HepG2 (cell line): ENCODE measurements around the gene TMEM222. TPM values are rescaled to one million over a fixed set of nuclear protein-coding genes. Genes with fewer than 3 reads are reported as not detected.

ENCODE experiments used
- ATAC-seq: fragments of 200-7000 bp; cut with Tn5 transposase; 3 replicates; pipeline ENCODE4 v1.9.1; 2020; ENCODE audit warnings: mild to moderate bottlenecking, moderate library complexity
- BruUV-seq: library from RNA; stranded (reverse); fragments of 400-500 nt; replicated peaks from 2 replicates; lab custom pipeline; 2021; lab: Mats Ljungman, UMichigan
- CTCF ChIA-PET: fragments of 300-600 bp; formaldehyde crosslinking; extraction: SDS; loops from one replicate; lab custom pipeline; 2021; ENCODE audit warnings: low total read pairs, inconsistent platforms, low intra/inter-chr PET ratio; lab: Yijun Ruan, JAX
- POLR2A ChIA-PET: fragments of 350-600 bp; sonication (Branson Sonifier 250); formaldehyde crosslinking; loops from one replicate; lab custom pipeline; 2020; ENCODE audit warnings: antibody characterized with exemption, inconsistent platforms; lab: Yijun Ruan, JAX
- DNase-seq: peaks from one replicate; pipeline ENCODE4 v3.0.0-alpha.2; 2015; ENCODE audit warnings: low spot score
- FAIRE-seq: peaks from 3 replicates; lab custom pipeline; 2011; peaks lifted over from hg19 to GRCh38; lab: Jason Lieb, UNC
- H2AFZ ChIP-seq: one replicate; pipeline ENCODE4 v1.6.1; 2011; ENCODE audit warnings: low read length, inconsistent platforms
- H3K27ac ChIP-seq: fragments of 300-600 bp; 3 replicates; pipeline ENCODE4 v1.8.0; 2011; ENCODE audit warnings: mixed run types, mild to moderate bottlenecking, mixed read lengths, low read length, inconsistent platforms; ENCODE audit not compliant: insufficient read depth; ENCODE audit errors: extremely low read length
- H3K27me3 ChIP-seq, 2 experiments: fragments of 200-600 bp in 1 of 2; 2 replicates in 1 of 2; 3 replicates in 1 of 2; pipeline versions ENCODE4 v1.6.0 to v1.8.0; 2011; ENCODE audit warnings: low read length in 2 of 2, mild to moderate bottlenecking in 2 of 2, moderate library complexity in 2 of 2, inconsistent platforms in 1 of 2; ENCODE audit not compliant: insufficient read depth in 2 of 2, control insufficient read depth in 1 of 2
- H3K36me3 ChIP-seq, 2 experiments: fragments of 200-600 bp in 1 of 2; replicated peaks in 1 of 2; 2 replicates in 1 of 2; 3 replicates in 1 of 2; pipeline versions ENCODE4 v1.5.1 to v1.8.0; 2011; ENCODE audit warnings: low read length in 2 of 2, inconsistent platforms in 1 of 2; ENCODE audit not compliant: insufficient read depth in 2 of 2, control insufficient read depth in 1 of 2
- H3K4me1 ChIP-seq: 2 replicates; pipeline ENCODE4 v1.5.1; 2012; ENCODE audit warnings: low read length, inconsistent platforms; ENCODE audit not compliant: insufficient read depth
- H3K4me2 ChIP-seq: 2 replicates; pipeline ENCODE4 v1.6.0; 2011; ENCODE audit warnings: low read depth, low read length, inconsistent platforms
- H3K4me3 ChIP-seq, 3 experiments: fragments of 200-600 bp in 1 of 3; sonication (generic), shearing (Covaris generic) in 1 of 3; replicated peaks in 1 of 3; 2 replicates each; pipeline ENCODE4 v1.5.1; 2011 to 2016; ENCODE audit warnings: low read length in 3 of 3, inconsistent platforms in 2 of 3, low read depth in 2 of 3, mild to moderate bottlenecking in 2 of 3, control low read depth in 1 of 3, mixed read lengths in 1 of 3; ENCODE audit not compliant: insufficient read depth in 1 of 3
- H3K79me2 ChIP-seq: one replicate; pipeline ENCODE4 v1.6.1; 2011; ENCODE audit warnings: low read length, inconsistent platforms; ENCODE audit not compliant: insufficient read depth
- H3K9ac ChIP-seq: 2 replicates; pipeline ENCODE4 v1.6.0; 2011; ENCODE audit warnings: mild to moderate bottlenecking, low read depth, low read length, inconsistent platforms; ENCODE audit not compliant: insufficient read depth
- H3K9me3 ChIP-seq: 2 replicates; pipeline ENCODE4 v1.5.1; 2012; ENCODE audit warnings: mild to moderate bottlenecking, low read length
- H4K20me1 ChIP-seq: 2 replicates; pipeline ENCODE4 v1.6.0; 2011; ENCODE audit warnings: inconsistent platforms, mild to moderate bottlenecking, low read length, moderate library complexity; ENCODE audit not compliant: insufficient read depth
- ATRX ChIP-seq: sonication (generic); formaldehyde crosslinking; IDR thresholded peaks from 2 replicates; pipeline ENCODE4 v1.4.0; 2020; ENCODE audit warnings: missing genetic modification reagents, borderline replicate concordance
- CAMTA2 ChIP-seq: sonication (generic); formaldehyde crosslinking; IDR thresholded peaks from 2 replicates; pipeline ENCODE4 v1.4.0; 2020; ENCODE audit warnings: mild to moderate bottlenecking, missing genetic modification reagents, borderline replicate concordance
- DNMT3B ChIP-seq: conservative IDR thresholded peaks from 2 replicates; pipeline ENCODE4 v1.6.1; 2016; ENCODE audit warnings: missing biosample characterization, control low read depth
- FOXA3 ChIP-seq: IDR thresholded peaks from 2 replicates; pipeline ENCODE4 v1.6.1; 2016; ENCODE audit warnings: missing genetic modification reagents, missing compliant biosample characterization
- MYNN ChIP-seq: sonication (generic); formaldehyde crosslinking; IDR thresholded peaks from 2 replicates; pipeline ENCODE4 v1.4.0; 2020; ENCODE audit warnings: mild to moderate bottlenecking, low read depth, missing genetic modification reagents
- NFYC ChIP-seq: IDR thresholded peaks from 2 replicates; pipeline ENCODE4 v1.6.1; 2016; ENCODE audit warnings: missing genetic modification reagents, missing compliant biosample characterization
- PLRG1 ChIP-seq: fragments of 450-650 bp; conservative IDR thresholded peaks from 2 replicates; pipeline ENCODE4 v1.6.1; 2016
- POLR2AphosphoS5 ChIP-seq: IDR thresholded peaks from 2 replicates; pipeline ENCODE4 v1.6.1; 2012; ENCODE audit warnings: low read depth, low read length
- RAD21 ChIP-seq: fragments of 450-650 bp; formaldehyde crosslinking; IDR thresholded peaks from 2 replicates; pipeline ENCODE4 v1.5.0; 2020; ENCODE audit warnings: mild to moderate bottlenecking
- SAP130 ChIP-seq: IDR thresholded peaks from 2 replicates; pipeline ENCODE4 v1.6.1; 2016; ENCODE audit warnings: low read depth
- SMAD1 ChIP-seq: sonication (generic); formaldehyde crosslinking; IDR thresholded peaks from 2 replicates; pipeline ENCODE4 v1.4.0; 2020; ENCODE audit warnings: missing genetic modification reagents, low read depth, mild to moderate bottlenecking, borderline replicate concordance
- ZBTB4 ChIP-seq: sonication (generic); formaldehyde crosslinking; IDR thresholded peaks from 2 replicates; pipeline ENCODE4 v1.4.0; 2020; ENCODE audit warnings: missing genetic modification reagents, mild to moderate bottlenecking, borderline replicate concordance
- ZNF205 ChIP-seq: IDR thresholded peaks from 2 replicates; pipeline ENCODE4 v1.6.1; 2018; ENCODE audit warnings: missing biosample characterization, missing genetic modification reagents
- ZNF263 ChIP-seq: sonication (generic); formaldehyde crosslinking; IDR thresholded peaks from 2 replicates; pipeline ENCODE4 v1.4.0; 2020; ENCODE audit warnings: missing genetic modification reagents
- ZNF354B ChIP-seq: sonication (generic); formaldehyde crosslinking; IDR thresholded peaks from 2 replicates; pipeline ENCODE4 v1.8.0; 2022; ENCODE audit warnings: mild to moderate bottlenecking, missing genetic modification reagents
- ZNF740 ChIP-seq: sonication (generic); formaldehyde crosslinking; IDR thresholded peaks from 2 replicates; pipeline ENCODE4 v1.4.0; 2020; ENCODE audit warnings: missing genetic modification reagents
- ZUFSP ChIP-seq: sonication (generic); formaldehyde crosslinking; IDR thresholded peaks from 2 replicates; pipeline ENCODE4 v1.9.0; 2021; ENCODE audit warnings: missing genetic modification reagents, mild to moderate bottlenecking, borderline replicate concordance
- WGBS: methylation state at CpG from one replicate; pipeline ENCODE4 v1.1.6; 2017; ENCODE audit warnings: low lambda C conversion rate; 5-methylcytosine and 5-hydroxymethylcytosine counted together
- in situ Hi-C: cut with HindIII; loops from 2 replicates; pipeline ENCODE4 v1.10.0; 2017; ENCODE audit warnings: low pct_unique_long_range_greater_than_20kb; ENCODE audit not compliant: extremely low pct_ligation_motif_present
- intact Hi-C: fragments of 100-400 bp; cut with micrococcal nuclease; formaldehyde crosslinking; loops from one replicate; pipeline ENCODE4 v1.10.0; 2022; ENCODE audit not compliant: unreplicated experiment
- polyA plus RNA-seq, 8 experiments: library from polyadenylated mRNA; depleted of rRNA in 3 of 8; stranded (reverse) in 7 of 8; unstranded in 1 of 8; fragments of >200 nt; fragmentation: Illumina TruSeq in 4 of 8; extraction: Trizol in 4 of 8; gene quantifications; 2 replicates each; pipeline versions ENCODE4 v1.2.1 to v1.2.3, GENCODE V29; 2011 to 2016; ENCODE audit warnings: low read depth in 4 of 8, missing spikeins in 1 of 8, mixed read lengths in 1 of 8; ENCODE audit not compliant: insufficient read depth in 1 of 8
- total RNA-seq, 5 experiments: library from RNA; depleted of rRNA; stranded (reverse); fragments of >200 nt; fragmentation: Illumina TruSeq; extraction: Trizol; gene quantifications; 2 replicates each; pipeline ENCODE4 v1.2.3, GENCODE V29; 2016; ENCODE audit warnings: low read depth in 1 of 5

Gene TMEM222
- total and polyA plus RNA-seq, 2 of the 13 experiments (the other 11 are each of a cell fraction or from before 2014, with no cell fraction given) = 22.7 to 29.6 TPM

GRCh38 chr1:27298632-27299384, 23.2 kb upstream of the TMEM222 start:
- in situ Hi-C loops = loop anchor here (5.0 to 10.0 kb wide), 2 partner anchors 93 to 306 kb away; partner anchors contain the start of genes AHDC1 and GPR3
- CTCF ChIA-PET = interaction anchor here (4.0 kb wide), 1 partner anchor 89 kb away, joined by 43 read pairs; no protein-coding TSS in a partner anchor
- no peaks in the 10 kb centered on the region for H3K9me3 ChIP-seq
- H3K79me2 ChIP-seq = no peaks in the 10 kb centered on the region
- FAIRE-seq (no peak), ATAC-seq (no peak), DNase-seq (no peak)
- no peak overlapping the region for H2AFZ ChIP-seq
- no peak overlapping the region for H3K9ac ChIP-seq
- no peaks in the 10 kb centered on the region for H3K4me1 ChIP-seq
- no peaks in the 10 kb centered on the region for H4K20me1 ChIP-seq
- TF ChIP-seq ZNF263 (CRISPR knock-in tag) = no peak
- TF ChIP-seq SMAD1 (CRISPR knock-in tag) = no peak
- TF ChIP-seq ZNF354B (CRISPR knock-in tag) = no peak
- TF ChIP-seq CAMTA2 (CRISPR knock-in tag) = no peak
- no peak for TF ChIP-seq SAP130
- no peak for TF ChIP-seq DNMT3B (CRISPR knock-in tag)
- TF ChIP-seq PLRG1 = no peak
- TF ChIP-seq FOXA3 (CRISPR knock-in tag) = no peak
- TF ChIP-seq ZUFSP (CRISPR knock-in tag) = no peak
- TF ChIP-seq ZBTB4 (CRISPR knock-in tag) = no peak
- no peak for TF ChIP-seq POLR2AphosphoS5
- TF ChIP-seq ZNF740 (CRISPR knock-in tag) = no peak
- no peak for TF ChIP-seq ZNF205 (CRISPR knock-in tag)
- TF ChIP-seq MYNN (CRISPR knock-in tag) = no peak
- TF ChIP-seq ATRX = no peak
- TF ChIP-seq RAD21 (CRISPR knock-in tag) = no peak
- TF ChIP-seq NFYC (CRISPR knock-in tag) = no peak
- intact Hi-C loops = no loop called here
- POLR2A ChIA-PET = no interaction called here
- no peak overlapping the region for H3K27ac ChIP-seq
- no TSS peak for BruUV-seq
- H3K27me3 ChIP-seq = no peaks in the 10 kb centered on the region
- H3K4me2 ChIP-seq = no peak overlapping the region
- no peak overlapping the region for H3K4me3 ChIP-seq
- peaks cover 0 to 22% of the 10 kb centered on the region in 2 experiments; a peak in 2 of 5 replicates for H3K36me3 ChIP-seq
- 63% methylated on average over 1 of the region's 8 CpGs for WGBS
